Measurements from ENCODE around the gene SH3BP4. TPM values are rescaled to one million over a fixed set of nuclear protein-coding genes. Genes with fewer than 3 reads are reported as not detected.

SH3BP4 gene
- total and polyA plus RNA-seq, 10 of the 15 experiments (the other 5 are each of a cell fraction or from before 2014, with no cell fraction given), result 0.03 to 0.36 TPM; not detected in 8

DNA sequence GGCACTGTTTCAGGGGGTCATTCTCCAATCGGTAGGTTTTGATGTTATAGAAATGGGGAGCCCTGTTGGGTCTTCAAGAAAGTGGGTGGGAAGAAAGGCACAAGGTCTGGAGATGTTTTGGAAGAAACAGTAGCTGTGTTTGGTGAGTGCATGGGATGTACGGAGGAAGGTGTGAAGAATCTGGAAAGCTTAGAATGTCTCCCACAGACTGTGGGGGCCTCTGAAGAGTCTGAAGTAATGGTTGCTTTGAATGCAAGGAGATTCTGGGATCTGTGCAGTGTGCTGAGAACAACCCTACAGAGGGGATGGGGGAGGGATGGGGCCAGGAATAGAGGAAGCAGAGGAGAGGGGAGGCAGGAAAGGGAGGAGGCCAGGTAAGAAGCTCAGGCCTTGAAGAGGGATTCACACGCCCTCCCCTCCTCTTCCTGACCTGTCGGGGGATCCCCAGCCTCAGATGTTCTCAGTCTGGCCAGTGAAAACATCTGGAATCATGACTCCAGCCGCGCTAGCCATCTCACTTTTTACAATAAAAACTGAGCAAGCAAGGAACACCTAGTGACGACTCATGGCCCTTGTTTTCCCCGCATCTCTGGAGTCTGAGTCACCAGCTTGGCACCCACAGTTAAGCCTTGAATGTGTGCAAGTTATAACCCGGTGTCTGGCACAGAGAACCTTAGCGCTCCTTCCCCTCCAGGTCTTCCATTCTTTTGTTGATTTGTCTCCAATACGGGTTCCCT is 74.2 kb downstream of the SH3BP4 start:
- WGBS (ENCODE audit: insufficient coverage, insufficient replicate concordance, low lambda C conversion rate, missing lambda C conversion rate), result 49% methylated on average over 9 of the region's 11 CpGs
- RAD21 ChIA-PET (ENCODE audit: unreplicated experiment), result no interaction called here
- SMC1A ChIA-PET (ENCODE audit: uncharacterized antibody, unreplicated experiment), result no interaction called here
- ATAC-seq (no peak), FAIRE-seq (no peak), DNase-seq (ENCODE audit: low read depth, low spot score) (no peak)
- H3K27me3 ChIP-seq (replicated peaks in 1 of 2; ENCODE audit: control insufficient read depth in 2 of 2, insufficient read depth in 2 of 2, low read length in 1 of 2), result peaks cover 0 to 3% of the 10 kb centered on the region in 2 experiments; a peak in 1 of 4 replicates
- intact Hi-C loops (cut with micrococcal nuclease; ENCODE audit: unreplicated experiment) (no loop called here), in situ Hi-C loops (cut with MboI) (no loop called here)
- TF ChIP-seq EP300 (IDR thresholded peaks at IDR 0.05; ENCODE audit: borderline replicate concordance in 1 of 2, control insufficient read depth in 1 of 2, low read depth in 2 of 2, low read length in 2 of 2), result no peak
- TF ChIP-seq, protein P1, sequence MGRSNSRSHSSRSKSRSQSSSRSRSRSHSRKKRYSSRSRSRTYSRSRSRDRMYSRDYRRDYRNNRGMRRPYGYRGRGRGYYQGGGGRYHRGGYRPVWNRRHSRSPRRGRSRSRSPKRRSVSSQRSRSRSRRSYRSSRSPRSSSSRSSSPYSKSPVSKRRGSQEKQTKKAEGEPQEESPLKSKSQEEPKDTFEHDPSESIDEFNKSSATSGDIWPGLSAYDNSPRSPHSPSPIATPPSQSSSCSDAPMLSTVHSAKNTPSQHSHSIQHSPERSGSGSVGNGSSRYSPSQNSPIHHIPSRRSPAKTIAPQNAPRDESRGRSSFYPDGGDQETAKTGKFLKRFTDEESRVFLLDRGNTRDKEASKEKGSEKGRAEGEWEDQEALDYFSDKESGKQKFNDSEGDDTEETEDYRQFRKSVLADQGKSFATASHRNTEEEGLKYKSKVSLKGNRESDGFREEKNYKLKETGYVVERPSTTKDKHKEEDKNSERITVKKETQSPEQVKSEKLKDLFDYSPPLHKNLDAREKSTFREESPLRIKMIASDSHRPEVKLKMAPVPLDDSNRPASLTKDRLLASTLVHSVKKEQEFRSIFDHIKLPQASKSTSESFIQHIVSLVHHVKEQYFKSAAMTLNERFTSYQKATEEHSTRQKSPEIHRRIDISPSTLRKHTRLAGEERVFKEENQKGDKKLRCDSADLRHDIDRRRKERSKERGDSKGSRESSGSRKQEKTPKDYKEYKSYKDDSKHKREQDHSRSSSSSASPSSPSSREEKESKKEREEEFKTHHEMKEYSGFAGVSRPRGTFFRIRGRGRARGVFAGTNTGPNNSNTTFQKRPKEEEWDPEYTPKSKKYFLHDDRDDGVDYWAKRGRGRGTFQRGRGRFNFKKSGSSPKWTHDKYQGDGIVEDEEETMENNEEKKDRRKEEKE (IDR thresholded peaks at IDR 0.05), result no peak
- H3K36me3 ChIP-seq (ENCODE audit: control insufficient read depth in 2 of 2, insufficient read depth in 2 of 2, low read length in 1 of 2), result no peaks in the 10 kb centered on the region
- H3K4me3 ChIP-seq, result no peak overlapping the region
- H3K27ac ChIP-seq (ENCODE audit: control insufficient read depth, insufficient read depth), result no peak overlapping the region
- H3K9me3 ChIP-seq (replicated peaks; ENCODE audit: control insufficient read depth, insufficient read depth, low read length), result no peaks in the 10 kb centered on the region
- POLR2A ChIA-PET, result no interaction called here
- no peak overlapping the region for H3K9ac ChIP-seq (ENCODE audit: control insufficient read depth, insufficient read depth, low read length)
- no peaks in the 10 kb centered on the region for H4K20me1 ChIP-seq (ENCODE audit: control insufficient read depth, insufficient read depth)
- H3K4me1 ChIP-seq (ENCODE audit: control insufficient read depth, insufficient read depth, low read length), result no peaks in the 10 kb centered on the region
- no TSS peak for BruUV-seq (replicated peaks)
- H3K4me2 ChIP-seq (ENCODE audit: control insufficient read depth, insufficient read depth), result no peak overlapping the region
- H3K79me2 ChIP-seq (ENCODE audit: control insufficient read depth, insufficient read depth, low read length), result no peaks in the 10 kb centered on the region
- CTCF ChIA-PET, result no interaction called here
- H2AFZ ChIP-seq (ENCODE audit: control insufficient read depth, low read depth, low read length), result no peak overlapping the region

Measured in GM12878 (cell line).